Keratinocyte (primary cell): ENCODE results near the gene MFAP1. TPM values are rescaled to one million over a fixed set of nuclear protein-coding genes. Genes with fewer than 3 reads are reported as not detected.

Experiments
- DNase-seq: peaks from one replicate; pipeline ENCODE4 v3.0.0-alpha.2; 2011; ENCODE audit warnings: low read depth, missing footprints, low spot score
- FAIRE-seq: peaks from 2 replicates; lab custom pipeline; 2011; peaks lifted over from hg19 to GRCh38; lab: Jason Lieb, UNC
- H2AFZ ChIP-seq: 2 replicates; pipeline ENCODE4 v1.6.0; 2012; ENCODE audit warnings: low read length, control low read depth, inconsistent platforms; ENCODE audit not compliant: control insufficient read depth
- H3K27ac ChIP-seq: 2 replicates; pipeline ENCODE4 v1.5.1; 2011; ENCODE audit warnings: low read length; ENCODE audit not compliant: control insufficient read depth, insufficient read depth
- H3K27me3 ChIP-seq: 3 replicates; pipeline ENCODE4 v1.6.0; 2011; ENCODE audit warnings: low read length; ENCODE audit not compliant: control insufficient read depth, insufficient read depth; ENCODE audit errors: extremely low read depth
- H3K36me3 ChIP-seq, 2 experiments: 2 replicates in 1 of 2; 3 replicates in 1 of 2; pipeline ENCODE4 v1.5.1; 2011; ENCODE audit warnings: low read length in 2 of 2, mild to moderate bottlenecking in 1 of 2; ENCODE audit not compliant: control insufficient read depth in 2 of 2, insufficient read depth in 2 of 2; ENCODE audit errors: extremely low read depth in 1 of 2
- H3K4me1 ChIP-seq: 3 replicates; pipeline ENCODE4 v1.5.1; 2011; ENCODE audit warnings: low read length; ENCODE audit not compliant: control insufficient read depth, insufficient read depth; ENCODE audit errors: extremely low read depth
- H3K4me2 ChIP-seq: 3 replicates; pipeline ENCODE4 v1.6.0; 2011; ENCODE audit warnings: low read depth, low read length; ENCODE audit not compliant: control insufficient read depth, insufficient read depth; ENCODE audit errors: extremely low read depth
- H3K4me3 ChIP-seq, 3 experiments: fragments of 200-600 bp in 1 of 3; sonication (generic) in 1 of 3; 2 replicates in 2 of 3; 3 replicates in 1 of 3; pipeline ENCODE4 v1.5.1; 2011 to 2016; ENCODE audit warnings: low read length in 3 of 3, mild to moderate bottlenecking in 3 of 3, control low read depth in 2 of 3, inconsistent platforms in 1 of 3, low read depth in 1 of 3, mixed read lengths in 1 of 3, mixed run types in 1 of 3, moderate library complexity in 1 of 3; ENCODE audit not compliant: control insufficient read depth in 2 of 3, insufficient read depth in 2 of 3; ENCODE audit errors: extremely low read depth in 1 of 3
- H3K79me2 ChIP-seq: 2 replicates; pipeline ENCODE4 v1.6.0; 2012; ENCODE audit warnings: low read length; ENCODE audit not compliant: control insufficient read depth, insufficient read depth
- H3K9ac ChIP-seq: 3 replicates; pipeline ENCODE4 v1.6.0; 2011; ENCODE audit warnings: low read length; ENCODE audit not compliant: control insufficient read depth, insufficient read depth; ENCODE audit errors: extremely low read depth
- H3K9me1 ChIP-seq: 3 replicates; pipeline ENCODE4 v1.6.0; 2011; ENCODE audit warnings: low read length; ENCODE audit not compliant: control insufficient read depth, insufficient read depth; ENCODE audit errors: extremely low read depth
- H3K9me3 ChIP-seq: 2 replicates; pipeline ENCODE4 v1.5.1; 2012; ENCODE audit warnings: low read depth, low read length; ENCODE audit not compliant: control insufficient read depth
- H4K20me1 ChIP-seq: 3 replicates; pipeline ENCODE4 v1.6.0; 2011; ENCODE audit warnings: low read length; ENCODE audit not compliant: control insufficient read depth, insufficient read depth; ENCODE audit errors: extremely low read depth
- EZH2 ChIP-seq: IDR thresholded peaks from one replicate; pipeline ENCODE4 v1.6.1; 2012; ENCODE audit warnings: inconsistent platforms, mild to moderate bottlenecking, low read length, moderate library complexity
- dilution Hi-C: fragments of 300-500 bp; cut with MboI; formaldehyde crosslinking; loops from one replicate; pipeline ENCODE4 v1.7.0; 2020; ENCODE audit warnings: low sequenced_read_pairs; ENCODE audit not compliant: extremely low pct_ligation_motif_present
- polyA plus RNA-seq, 5 experiments: library from polyadenylated mRNA; depleted of rRNA in 3 of 5; stranded (reverse) in 3 of 5; stranded (forward) in 1 of 5; unstranded in 1 of 5; fragments of >200 nt; gene quantifications; 1 replicate in 1 of 5; 2 replicates in 3 of 5; 3 replicates in 1 of 5; pipeline versions ENCODE4 v1.2.1 to v1.2.3, GENCODE V29; 2011 to 2012; ENCODE audit warnings: missing spikeins in 2 of 5, low read depth in 1 of 5, low replicate concordance in 1 of 5
- TF ChIP-seq, protein P1 (sequence below), 3 experiments: IDR thresholded peaks in 1 of 3; conservative IDR thresholded peaks in 1 of 3; optimal IDR thresholded peaks in 1 of 3; 2 replicates in 2 of 3; 3 replicates in 1 of 3; pipeline versions ENCODE3 to v1.5.1; 2011; ENCODE audit warnings: low read length in 3 of 3, mild to moderate bottlenecking in 3 of 3, moderate library complexity in 2 of 3, control low read depth in 1 of 3, inconsistent platforms in 1 of 3; ENCODE audit not compliant: insufficient read depth in 2 of 3; ENCODE audit errors: extremely low read depth in 1 of 3

Gene MFAP1
- polyA plus RNA-seq, 1 donor (not counting 4 experiments of a cell fraction or from before 2014, with no cell fraction given) = 25.6 TPM

DNA sequence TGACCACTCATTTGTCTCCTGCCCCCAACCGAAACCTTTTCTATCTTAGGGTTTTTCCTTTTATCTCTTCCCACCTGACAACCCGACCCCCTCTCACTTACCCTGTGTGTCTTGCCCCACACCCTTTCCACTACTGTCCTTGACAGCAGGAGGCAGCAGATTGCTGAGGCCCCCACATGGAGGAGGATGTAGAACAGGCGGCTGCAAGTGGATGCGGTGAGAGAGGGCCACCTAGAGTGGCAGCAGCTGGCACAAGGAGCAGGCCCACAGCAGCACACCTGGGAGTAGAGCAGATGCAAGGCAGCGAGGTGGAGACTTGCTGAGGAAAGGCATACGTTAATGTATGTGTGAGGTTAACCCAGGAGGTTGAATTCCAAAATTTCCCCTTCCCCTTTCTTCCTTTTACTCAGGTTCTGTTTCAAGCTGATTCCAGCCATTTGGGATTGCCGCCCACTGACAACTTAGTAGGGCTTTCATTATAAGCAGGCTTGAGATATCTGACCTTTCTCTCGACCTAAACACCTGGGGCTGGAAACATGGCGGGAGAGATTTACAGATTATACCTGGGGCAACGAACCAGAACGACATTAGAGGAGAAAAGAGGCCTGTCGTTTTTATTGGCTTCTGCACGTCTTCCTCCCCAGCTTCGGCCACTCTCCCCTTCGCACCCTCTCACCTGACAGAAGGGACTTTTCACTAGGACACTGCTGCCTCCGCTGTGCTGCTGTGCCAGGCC is 25.1 kb downstream of the MFAP1 start:
- H3K4me3 ChIP-seq = no peak overlapping the region
- DNase-seq = no peak
- no peaks in the 10 kb centered on the region for H3K27me3 ChIP-seq
- no peak overlapping the region for H3K4me2 ChIP-seq
- H4K20me1 ChIP-seq = no peaks in the 10 kb centered on the region
- no peaks in the 10 kb centered on the region for H3K9me1 ChIP-seq
- dilution Hi-C loops = no loop called here
- H2AFZ ChIP-seq = no peak overlapping the region
- peaks cover 16 to 35% of the 10 kb centered on the region in 2 experiments for H3K36me3 ChIP-seq
- no peaks in the 10 kb centered on the region for H3K9me3 ChIP-seq
- no peak for TF ChIP-seq EZH2
- TF ChIP-seq, protein P1, sequence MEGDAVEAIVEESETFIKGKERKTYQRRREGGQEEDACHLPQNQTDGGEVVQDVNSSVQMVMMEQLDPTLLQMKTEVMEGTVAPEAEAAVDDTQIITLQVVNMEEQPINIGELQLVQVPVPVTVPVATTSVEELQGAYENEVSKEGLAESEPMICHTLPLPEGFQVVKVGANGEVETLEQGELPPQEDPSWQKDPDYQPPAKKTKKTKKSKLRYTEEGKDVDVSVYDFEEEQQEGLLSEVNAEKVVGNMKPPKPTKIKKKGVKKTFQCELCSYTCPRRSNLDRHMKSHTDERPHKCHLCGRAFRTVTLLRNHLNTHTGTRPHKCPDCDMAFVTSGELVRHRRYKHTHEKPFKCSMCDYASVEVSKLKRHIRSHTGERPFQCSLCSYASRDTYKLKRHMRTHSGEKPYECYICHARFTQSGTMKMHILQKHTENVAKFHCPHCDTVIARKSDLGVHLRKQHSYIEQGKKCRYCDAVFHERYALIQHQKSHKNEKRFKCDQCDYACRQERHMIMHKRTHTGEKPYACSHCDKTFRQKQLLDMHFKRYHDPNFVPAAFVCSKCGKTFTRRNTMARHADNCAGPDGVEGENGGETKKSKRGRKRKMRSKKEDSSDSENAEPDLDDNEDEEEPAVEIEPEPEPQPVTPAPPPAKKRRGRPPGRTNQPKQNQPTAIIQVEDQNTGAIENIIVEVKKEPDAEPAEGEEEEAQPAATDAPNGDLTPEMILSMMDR (optimal IDR thresholded peaks at IDR 0.05 in 1 of 3, IDR thresholded peaks at IDR 0.05 in 1 of 3, conservative IDR thresholded peaks at IDR 0.05 in 1 of 3; ENCODE audit: extremely low read depth in 1 of 3, insufficient read depth in 2 of 3, low read length in 3 of 3) = no peak
- peaks cover 22% of the 10 kb centered on the region for H3K79me2 ChIP-seq
- no peak for FAIRE-seq
- peaks cover 5% of the 10 kb centered on the region for H3K4me1 ChIP-seq
- no peak overlapping the region for H3K9ac ChIP-seq
- H3K27ac ChIP-seq = no peak overlapping the region

DNA sequence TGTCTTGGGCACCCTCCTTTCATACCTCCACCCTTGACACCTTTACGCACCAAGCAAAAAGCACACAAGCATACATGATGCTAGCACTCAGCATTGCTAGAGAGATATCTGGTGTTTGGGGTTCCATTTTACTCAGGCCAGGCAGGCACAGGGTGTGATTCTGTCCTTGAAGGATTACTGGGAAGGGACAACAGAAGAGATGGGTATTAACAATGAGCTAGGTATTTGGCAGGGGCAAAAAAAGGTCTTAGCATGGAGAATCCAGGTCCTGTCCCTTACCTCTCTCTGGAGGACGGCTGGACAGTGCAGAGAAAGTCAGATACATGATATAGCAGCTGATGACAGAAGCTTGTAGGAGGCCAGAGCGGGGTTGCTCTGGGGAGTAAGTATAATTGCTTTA is 27.9 kb downstream of the MFAP1 start:
- Histone ChIP-seq H3K4me1 (peaks cover 19% of the 10 kb centered on the region), H3K9me1 (no peaks in the 10 kb centered on the region), H3K9ac (no peak overlapping the region), H3K27ac (no peak overlapping the region), H3K27me3 (no peaks in the 10 kb centered on the region), H3K79me2 (peaks cover 44% of the 10 kb centered on the region), H4K20me1 (no peaks in the 10 kb centered on the region), H3K9me3 (no peaks in the 10 kb centered on the region), H3K4me2 (no peak overlapping the region), H2AFZ (no peak overlapping the region), H3K36me3 (peaks cover 24 to 37% of the 10 kb centered on the region in 2 experiments), H3K4me3 (no peak overlapping the region)
- FAIRE-seq (no peak), DNase-seq (no peak)
- dilution Hi-C loops = no loop called here
- no peak for TF ChIP-seq EZH2
- TF ChIP-seq, protein P1 (optimal IDR thresholded peaks at IDR 0.05 in 1 of 3, IDR thresholded peaks at IDR 0.05 in 1 of 3, conservative IDR thresholded peaks at IDR 0.05 in 1 of 3; ENCODE audit: extremely low read depth in 1 of 3, insufficient read depth in 2 of 3, low read length in 3 of 3) = no peak
